Colonic mucosa (tissue), 4 donors: Measurements from ENCODE around the gene ROR1. TPM values are rescaled to one million over a fixed set of nuclear protein-coding genes. Genes with fewer than 3 reads are reported as not detected.

Experiments used
- DNase-seq: peaks from one replicate; pipeline ENCODE4 v3.0.0-alpha.2; 2020
- H3K27ac ChIP-seq: fragments of 200-600 bp; one replicate; pipeline ENCODE4 v1.8.0; 2021
- H3K27me3 ChIP-seq: fragments of 200-600 bp; one replicate; pipeline ENCODE4 v1.8.0; 2021
- H3K36me3 ChIP-seq: fragments of 200-600 bp; one replicate; pipeline ENCODE4 v1.8.0; 2021
- H3K4me1 ChIP-seq: fragments of 200-600 bp; one replicate; pipeline ENCODE4 v1.8.0; 2021; ENCODE audit warnings: mild to moderate bottlenecking
- H3K4me3 ChIP-seq: fragments of 200-600 bp; one replicate; pipeline ENCODE4 v1.8.0; 2021
- H3K9ac ChIP-seq, 2 donors: one replicate each; pipeline ENCODE4 v1.7.0; 2013; ENCODE audit warnings: control low read depth in 2 of 2, low read depth in 2 of 2, low read length in 2 of 2
- H3K9me3 ChIP-seq: fragments of 200-600 bp; one replicate; pipeline ENCODE4 v1.8.0; 2021
- CTCF ChIP-seq: fragments of 200-600 bp; IDR thresholded peaks from one replicate; pipeline ENCODE4 v1.8.0; 2022; ENCODE audit warnings: antibody characterized with exemption, mild to moderate bottlenecking
- intact Hi-C: fragments of 100-400 bp; cut with DNase I; formaldehyde crosslinking; loops from one replicate; pipeline ENCODE4 v1.14.1; 2022
- total RNA-seq, 2 donors: library from RNA; stranded (reverse); fragmentation: NEBNext Ultra II Directional in 1 of 2; extraction: Animal tissue kit (Norgen Biotek cat#: 25700) in 1 of 2; gene quantifications; one replicate each; pipeline ENCODE4 v1.2.1, GENCODE V29; 2021
- donor health status: healthy.
- donor health status: DM: no; HTN: no; CAD: no.
- donor health status: DM: no; HTN: no; CAD: no.

The ROR1 gene
- total RNA-seq, 2 donors from 2014 or later, result 5.1 to 6.8 TPM

- Histone ChIP-seq H3K9me3 (no peaks in the 10 kb centered on the region), H3K9ac (no peak overlapping the region), H3K4me1 (no peaks in the 10 kb centered on the region), H3K4me3 (no peak overlapping the region), H3K27me3 (no peaks in the 10 kb centered on the region), H3K27ac (no peak overlapping the region), H3K36me3 (no peaks in the 10 kb centered on the region)
- intact Hi-C loops, result no loop called here
- no peak for DNase-seq
- TF ChIP-seq CTCF, result no peak
These were observed 25.2 kb upstream of the ROR1 start for GRCh38 chr1:63748641-63749040.

- no peaks in the 10 kb centered on the region for H3K36me3 ChIP-seq
- no peak overlapping the region for H3K4me3 ChIP-seq
- no peaks in the 10 kb centered on the region for H3K9me3 ChIP-seq
- H3K4me1 ChIP-seq, result no peaks in the 10 kb centered on the region
- no peak overlapping the region for H3K9ac ChIP-seq
- no peak overlapping the region for H3K27ac ChIP-seq
- no peak for DNase-seq
- intact Hi-C loops, result no loop called here
- H3K27me3 ChIP-seq, result no peaks in the 10 kb centered on the region
- TF ChIP-seq CTCF, result no peak
These were observed 23.1 kb upstream of the ROR1 start for GRCh38 chr1:63750721-63751120.

- no peaks in the 10 kb centered on the region for H3K36me3 ChIP-seq
- no peak for TF ChIP-seq CTCF
- DNase-seq, result no peak
- H3K9me3 ChIP-seq, result no peaks in the 10 kb centered on the region
- intact Hi-C loops, result no loop called here
- no peak overlapping the region for H3K9ac ChIP-seq
- no peak overlapping the region for H3K27ac ChIP-seq
- no peaks in the 10 kb centered on the region for H3K27me3 ChIP-seq
- no peaks in the 10 kb centered on the region for H3K4me1 ChIP-seq
- H3K4me3 ChIP-seq, result no peak overlapping the region
These were observed 21.6 kb upstream of the ROR1 start for GRCh38 chr1:63752176-63752575.

- Histone ChIP-seq H3K4me1 (no peaks in the 10 kb centered on the region), H3K27me3 (no peaks in the 10 kb centered on the region), H3K9ac (no peak overlapping the region), H3K4me3 (no peak overlapping the region), H3K36me3 (no peaks in the 10 kb centered on the region), H3K9me3 (no peaks in the 10 kb centered on the region), H3K27ac (no peak overlapping the region)
- DNase-seq, result no peak
- TF ChIP-seq CTCF, result no peak
- intact Hi-C loops, result no loop called here
These were observed 20.2 kb upstream of the ROR1 start for GRCh38 chr1:63753591-63753990.

GRCh38 chr1:63756839-63757238, 17.0 kb upstream of the ROR1 start:
- Histone ChIP-seq H3K9me3 (no peaks in the 10 kb centered on the region), H3K36me3 (no peaks in the 10 kb centered on the region), H3K4me1 (no peaks in the 10 kb centered on the region), H3K4me3 (no peak overlapping the region), H3K27me3 (no peaks in the 10 kb centered on the region), H3K9ac (no peak overlapping the region), H3K27ac (no peak overlapping the region)
- intact Hi-C loops, result no loop called here
- no peak for TF ChIP-seq CTCF
- DNase-seq, result no peak

GRCh38 chr1:63757334-63757733, 16.5 kb upstream of the ROR1 start:
- intact Hi-C loops, result no loop called here
- no peak overlapping the region for H3K4me3 ChIP-seq
- DNase-seq, result no peak
- TF ChIP-seq CTCF, result no peak
- H3K36me3 ChIP-seq, result no peaks in the 10 kb centered on the region
- H3K27me3 ChIP-seq, result no peaks in the 10 kb centered on the region
- H3K4me1 ChIP-seq, result no peaks in the 10 kb centered on the region
- H3K9ac ChIP-seq, result no peak overlapping the region
- H3K9me3 ChIP-seq, result no peaks in the 10 kb centered on the region
- H3K27ac ChIP-seq, result no peak overlapping the region
